Esophagus squamous epithelium (tissue), 5 donors: ENCODE data around the gene FHIP1A. TPM values are rescaled to one million over a fixed set of nuclear protein-coding genes. Genes with fewer than 3 reads are reported as not detected.
"Not testable (repeated sequence)": the region's sequence is repeated elsewhere in the genome, so short reads cannot be mapped to it uniquely, and the experiment has no call there.

Experiments
- DNase-seq: peaks from one replicate; lab custom pipeline; 2025; lab: John Stamatoyannopoulos, UW
- H3K27ac ChIP-seq, 4 donors: fragments of 200-600 bp; sonication (generic); one replicate each; pipeline ENCODE4 v1.5.1; 2016 to 2019; ENCODE audit warnings: mild to moderate bottlenecking in 1 of 4
- H3K27me3 ChIP-seq, 4 donors: fragments of 200-600 bp; sonication (generic); 1 replicate in 3 of 4; 2 replicates in 1 of 4; pipeline versions ENCODE4 v1.5.1 to v1.6.0; 2017 to 2021; ENCODE audit warnings: antibody characterized with exemption in 1 of 4
- H3K36me3 ChIP-seq, 3 donors: fragments of 200-600 bp; sonication (generic); one replicate each; pipeline ENCODE4 v1.5.1; 2016 to 2019
- H3K4me1 ChIP-seq, 3 donors: fragments of 200-600 bp; sonication (generic); one replicate each; pipeline ENCODE4 v1.5.1; 2017 to 2019
- H3K4me3 ChIP-seq, 4 donors: fragments of 200-600 bp; sonication (generic); 1 replicate in 3 of 4; 2 replicates in 1 of 4; pipeline ENCODE4 v1.5.1; 2016 to 2019; ENCODE audit warnings: mild to moderate bottlenecking in 2 of 4, moderate library complexity in 1 of 4
- H3K9me3 ChIP-seq, 3 donors: fragments of 200-600 bp; sonication (generic); one replicate each; pipeline ENCODE4 v1.5.1; 2016 to 2019
- POLR2A ChIP-seq, 4 donors: fragments of 450-650 bp; IDR thresholded peaks; one replicate each; pipeline ENCODE4 v1.6.1; 2017; ENCODE audit warnings: antibody characterized with exemption in 4 of 4, mild to moderate bottlenecking in 4 of 4, moderate library complexity in 3 of 4
- WGBS, 2 donors: methylation state at CpG; one replicate each; pipeline ENCODE4 v1.1.5; 2018; 5-methylcytosine and 5-hydroxymethylcytosine counted together
- intact Hi-C: fragments of 100-400 bp; cut with DNase I; formaldehyde crosslinking; loops from one replicate; pipeline ENCODE4 v1.15.0; 2022
- total RNA-seq, 4 donors: library from RNA; depleted of rRNA; stranded (reverse); fragments of >200 nt; gene quantifications; one replicate each; pipeline ENCODE4 v1.1.0, GENCODE V29; 2016
- TF ChIP-seq, protein P1 (sequence below), 6 experiments: fragments of 450-650 bp in 4 of 6; fragments of 200-600 bp in 2 of 6; sonication (generic) in 2 of 6; IDR thresholded peaks; one replicate each; pipeline ENCODE4 v1.5.1; 2016 to 2019; ENCODE audit warnings: antibody characterized with exemption in 6 of 6, mild to moderate bottlenecking in 4 of 6, moderate library complexity in 4 of 6
- donor health status: DM: yes; HTN: yes; CAD: no.

The FHIP1A gene
- total RNA-seq, 4 donors from 2014 or later: 23.4 to 66.2 (median 34.5) TPM

DNA sequence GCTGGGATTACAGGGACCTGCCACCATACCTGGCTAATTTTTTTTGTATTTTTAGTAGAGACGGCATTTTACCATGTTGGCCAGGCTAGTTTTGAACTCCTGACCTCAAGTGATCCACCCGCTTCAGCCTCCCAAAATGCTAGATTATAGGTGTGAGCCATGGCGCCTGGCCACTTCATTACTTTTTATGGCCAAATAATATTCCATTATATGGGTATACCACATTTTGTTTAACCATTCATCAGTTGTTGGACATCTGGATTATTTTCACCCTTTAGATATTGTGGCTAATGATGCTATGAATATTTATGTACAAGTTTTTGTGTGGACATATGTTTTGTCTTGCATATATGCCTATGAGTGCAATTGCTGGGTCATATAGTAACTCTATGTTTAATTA lies 8.6 kb upstream of the FHIP1A start:
- no peaks in the 10 kb centered on the region for H3K4me1 ChIP-seq
- no peaks in the 10 kb centered on the region for H3K27me3 ChIP-seq
- no peaks in the 10 kb centered on the region for H3K9me3 ChIP-seq
- H3K4me3 ChIP-seq: no peak overlapping the region
- 95% methylated on average over 3 of the region's 3 CpGs for WGBS, 2 donors
- intact Hi-C loops: no loop called here
- H3K36me3 ChIP-seq: no peaks in the 10 kb centered on the region
- no peak for DNase-seq
- H3K27ac ChIP-seq: no peak overlapping the region
- TF ChIP-seq POLR2A (IDR thresholded peaks at IDR 0.05): no peak
- TF ChIP-seq, protein P1, sequence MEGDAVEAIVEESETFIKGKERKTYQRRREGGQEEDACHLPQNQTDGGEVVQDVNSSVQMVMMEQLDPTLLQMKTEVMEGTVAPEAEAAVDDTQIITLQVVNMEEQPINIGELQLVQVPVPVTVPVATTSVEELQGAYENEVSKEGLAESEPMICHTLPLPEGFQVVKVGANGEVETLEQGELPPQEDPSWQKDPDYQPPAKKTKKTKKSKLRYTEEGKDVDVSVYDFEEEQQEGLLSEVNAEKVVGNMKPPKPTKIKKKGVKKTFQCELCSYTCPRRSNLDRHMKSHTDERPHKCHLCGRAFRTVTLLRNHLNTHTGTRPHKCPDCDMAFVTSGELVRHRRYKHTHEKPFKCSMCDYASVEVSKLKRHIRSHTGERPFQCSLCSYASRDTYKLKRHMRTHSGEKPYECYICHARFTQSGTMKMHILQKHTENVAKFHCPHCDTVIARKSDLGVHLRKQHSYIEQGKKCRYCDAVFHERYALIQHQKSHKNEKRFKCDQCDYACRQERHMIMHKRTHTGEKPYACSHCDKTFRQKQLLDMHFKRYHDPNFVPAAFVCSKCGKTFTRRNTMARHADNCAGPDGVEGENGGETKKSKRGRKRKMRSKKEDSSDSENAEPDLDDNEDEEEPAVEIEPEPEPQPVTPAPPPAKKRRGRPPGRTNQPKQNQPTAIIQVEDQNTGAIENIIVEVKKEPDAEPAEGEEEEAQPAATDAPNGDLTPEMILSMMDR (IDR thresholded peaks at IDR 0.05): no peak

DNA sequence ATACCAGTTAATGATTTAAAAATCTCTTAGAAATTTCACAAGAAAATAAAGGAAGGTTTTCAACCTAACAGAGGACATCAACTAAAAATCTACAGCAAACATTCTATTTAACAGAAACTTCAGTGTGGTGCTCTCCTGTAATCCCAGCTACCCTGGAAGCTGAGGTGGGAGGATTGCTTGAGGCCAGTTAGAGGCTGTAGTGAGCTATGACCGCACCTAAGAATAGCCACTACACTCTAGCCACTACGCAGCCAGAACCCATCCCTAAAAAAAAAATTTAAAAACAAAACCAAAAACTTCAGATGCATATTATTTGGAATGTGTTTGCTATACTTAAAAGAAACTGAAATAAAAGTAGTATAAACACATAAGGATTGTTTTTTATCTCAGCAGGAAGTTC lies 7.2 kb upstream of the FHIP1A start:
- no peak for DNase-seq
- WGBS, 2 donors: 83 to 91% methylated on average over 2 of the region's 2 CpGs
- H3K9me3 ChIP-seq: no peaks in the 10 kb centered on the region
- no peaks in the 10 kb centered on the region for H3K36me3 ChIP-seq
- H3K4me1 ChIP-seq: no peaks in the 10 kb centered on the region
- no peak overlapping the region for H3K27ac ChIP-seq
- H3K27me3 ChIP-seq: no peaks in the 10 kb centered on the region
- TF ChIP-seq POLR2A (IDR thresholded peaks at IDR 0.05): no peak
- TF ChIP-seq, protein P1 (IDR thresholded peaks at IDR 0.05): no peak
- no peak overlapping the region for H3K4me3 ChIP-seq
- intact Hi-C loops: no loop called here

DNA sequence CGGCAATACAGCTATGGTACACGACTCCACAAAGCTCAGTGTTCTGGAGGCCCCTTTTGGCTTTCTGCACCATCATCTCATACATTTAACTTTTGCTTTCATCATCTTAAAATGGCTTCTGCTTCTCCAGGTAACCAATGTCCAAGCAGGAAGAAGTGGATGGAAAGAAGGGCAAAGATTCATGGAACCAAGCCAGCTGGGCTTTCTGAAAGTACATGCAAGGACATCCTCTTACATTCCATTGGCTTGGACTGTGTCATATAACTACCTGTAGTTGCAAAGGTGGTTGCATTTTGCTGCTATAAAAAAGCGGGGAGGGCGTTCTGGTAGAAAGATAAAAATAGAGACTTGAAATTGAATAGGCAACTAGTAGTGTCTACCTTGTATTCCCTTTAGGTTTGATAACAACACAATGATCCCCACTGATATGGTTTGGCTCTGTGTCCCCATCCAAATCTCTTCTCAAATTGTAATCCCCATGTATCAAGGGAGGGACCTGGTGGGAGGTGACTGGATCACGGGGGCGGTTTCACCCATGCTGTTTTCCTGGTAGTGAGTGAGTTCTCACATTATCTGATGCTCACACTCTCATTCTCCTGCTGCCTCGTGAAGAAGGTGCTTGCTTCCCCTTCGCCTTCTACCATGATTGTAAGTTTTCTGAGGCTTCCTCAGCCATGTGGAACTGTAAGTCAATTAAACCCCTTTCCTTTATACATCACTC lies 6.7 kb upstream of the FHIP1A start:
- no peak overlapping the region for H3K27ac ChIP-seq
- TF ChIP-seq POLR2A (IDR thresholded peaks at IDR 0.05): no peak
- TF ChIP-seq, protein P1 (IDR thresholded peaks at IDR 0.05): no peak
- 74 to 80% methylated on average over 8 of the region's 8 CpGs for WGBS, 2 donors
- H3K36me3 ChIP-seq: no peaks in the 10 kb centered on the region
- intact Hi-C loops: no loop called here
- DNase-seq: no peak
- H3K27me3 ChIP-seq: no peaks in the 10 kb centered on the region
- no peak overlapping the region for H3K4me3 ChIP-seq
- H3K4me1 ChIP-seq: peaks cover 0 to 4% (median under 1%) of the 10 kb centered on the region in 3 donors
- H3K9me3 ChIP-seq: no peaks in the 10 kb centered on the region

DNA sequence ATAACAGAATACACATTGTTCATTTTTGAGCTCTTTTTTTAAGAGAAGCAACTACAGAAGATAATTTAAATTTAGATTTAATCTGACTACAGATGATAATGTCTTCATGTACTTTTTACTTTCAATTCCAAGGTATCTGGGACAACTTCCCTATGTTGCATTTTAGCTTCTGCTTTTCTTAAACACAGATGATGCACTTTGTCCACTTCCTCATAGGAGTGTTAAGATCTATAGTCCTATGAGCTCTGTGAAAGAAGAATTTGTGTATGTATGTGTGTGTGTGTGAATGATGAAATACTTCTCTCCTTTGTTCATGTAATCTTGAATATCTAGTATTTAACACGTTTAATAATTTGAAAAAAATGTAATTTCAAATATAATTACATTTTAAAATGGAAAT lies 5.3 kb upstream of the FHIP1A start:
- Histone ChIP-seq H3K4me1 (peaks cover 10 to 16% (median 12%) of the 10 kb centered on the region in 3 donors), H3K27me3 (no peaks in the 10 kb centered on the region), H3K27ac (no peak overlapping the region), H3K4me3 (no peak overlapping the region), H3K36me3 (no peaks in the 10 kb centered on the region), H3K9me3 (no peaks in the 10 kb centered on the region)
- intact Hi-C loops: no loop called here
- DNase-seq: no peak
- TF ChIP-seq, protein P1 (IDR thresholded peaks at IDR 0.05): no peak
- TF ChIP-seq POLR2A (IDR thresholded peaks at IDR 0.05): no peak
- WGBS, 2 donors: 56 to 65% methylated on average over 1 of the region's 1 CpG

DNA sequence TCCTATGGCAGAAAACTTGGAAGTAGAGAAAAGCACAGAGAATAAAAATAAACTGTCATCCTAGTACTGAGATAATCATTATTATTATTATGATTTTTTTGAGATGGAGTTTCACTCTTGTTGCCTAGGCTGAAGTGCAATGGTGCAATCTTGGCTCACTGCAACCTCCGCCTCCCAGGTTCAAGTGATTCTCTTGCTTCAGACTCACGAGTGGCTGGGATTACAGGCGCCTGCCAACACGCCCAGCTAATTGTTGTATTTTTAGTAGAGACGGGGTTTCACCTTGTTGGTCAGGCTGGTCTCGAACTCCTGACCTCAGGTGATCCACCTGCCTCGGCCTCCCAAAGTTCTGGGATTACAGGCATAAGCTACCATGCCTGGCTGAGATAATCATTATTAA lies 4.2 kb upstream of the FHIP1A start:
- DNase-seq, H3K9me3 ChIP-seq, H3K27me3 ChIP-seq, H3K27ac ChIP-seq, intact Hi-C loops, H3K36me3 ChIP-seq, H3K4me3 ChIP-seq: not testable (repeated sequence)
- H3K4me1 ChIP-seq: peaks cover 12 to 22% (median 14%) of the 10 kb centered on the region in 3 donors
- 73 to 74% methylated on average over 7 of the region's 7 CpGs for WGBS, 2 donors
